ENCODE measurements around the gene TRIM9. TPM values are rescaled to one million over a fixed set of nuclear protein-coding genes. Genes with fewer than 3 reads are reported as not detected.

Gene TRIM9
- total and polyA plus RNA-seq, 2 of the 4 experiments (the other 2 are of a cell fraction), result under 0.01 to 0.09 TPM

DNA sequence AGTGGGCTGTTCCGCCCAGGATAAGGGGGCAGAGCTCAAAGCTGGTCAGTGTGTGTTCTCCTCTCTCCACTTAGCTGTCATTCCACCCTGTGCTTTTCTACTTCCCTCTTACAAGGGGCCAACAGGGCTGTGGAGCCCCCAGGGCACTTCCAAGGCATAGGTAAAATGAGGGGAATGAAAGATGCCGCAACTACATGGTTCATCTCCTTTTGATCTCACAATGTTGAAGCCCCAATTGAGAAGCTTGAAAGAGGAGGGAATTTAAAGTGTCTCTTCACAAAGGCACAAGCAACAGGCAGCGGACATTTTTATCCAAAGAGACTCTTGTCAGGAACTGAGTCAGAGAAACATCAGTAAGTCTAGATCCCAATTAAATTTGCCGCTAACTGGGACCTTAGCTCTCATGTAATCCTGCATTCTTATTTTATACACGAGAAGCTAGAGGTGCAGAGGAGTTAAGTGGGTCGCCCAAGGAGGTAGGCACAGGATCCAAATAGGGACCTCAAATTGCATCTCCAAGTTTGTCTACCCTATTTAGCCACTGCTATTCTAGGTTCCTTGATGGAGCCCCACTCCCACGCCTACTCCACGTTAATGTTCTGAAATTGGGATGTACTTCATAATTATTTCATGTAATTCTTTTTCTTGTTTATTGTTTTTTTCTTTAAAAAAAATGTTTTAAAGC is 20.1 kb downstream of the TRIM9 start:
- no peak for ATAC-seq (ENCODE audit: low read depth)
- dilution Hi-C loops (cut with HindIII; ENCODE audit: low sequenced_read_pairs, unreplicated experiment), result no loop called here
- CTCF ChIA-PET, result no interaction called here

More for the DNA sequence above, 20.1 kb downstream of the TRIM9 start:
- WGBS, 2 experiments (ENCODE audit: extremely low coverage in 2 of 2, insufficient read length in 1 of 2), result no CpG with 5 or more reads among the region's 8 CpGs
- in situ Hi-C loops (cut with MboI; ENCODE audit: low sequenced_read_pairs) (no loop called here), intact Hi-C loops (cut with micrococcal nuclease) (no loop called here)
- Histone ChIP-seq H2AK9ac (replicated peaks; ENCODE audit: low read depth, low read length, poor library complexity) (no peak overlapping the region), H4K8ac (ENCODE audit: low read depth in 2 of 2, low read length in 2 of 2) (no peak overlapping the region), H3K27me3 (ENCODE audit: control insufficient read depth, insufficient read depth, low read length) (peaks cover 14% of the 10 kb centered on the region), H2AFZ (replicated peaks; ENCODE audit: low read length, poor library complexity) (no peak overlapping the region), H3K4me1 (ENCODE audit: control insufficient read depth, insufficient read depth, low read length) (no peaks in the 10 kb centered on the region), H4K91ac (ENCODE audit: insufficient read depth, low read depth, low read length) (no peak overlapping the region), H2BK120ac (ENCODE audit: low read depth, low read length) (no peak overlapping the region), H3K9ac (ENCODE audit: low read depth, low read length) (no peak overlapping the region), H2BK15ac (ENCODE audit: low read depth, low read length) (no peak overlapping the region), H3K27ac (ENCODE audit: insufficient read depth, low read length) (no peak overlapping the region), H2AK5ac (ENCODE audit: low read depth, low read length) (no peak overlapping the region), H3K56ac (ENCODE audit: extremely low read depth, insufficient read depth, low read length) (no peak overlapping the region), H2BK20ac (ENCODE audit: low read depth, low read length) (no peak overlapping the region), H3K9me3 (ENCODE audit: control insufficient read depth, insufficient read depth, low read length) (no peaks in the 10 kb centered on the region), H3K4me3 (ENCODE audit: insufficient read depth, low read depth, low read length) (no peak overlapping the region), H4K5ac (ENCODE audit: low read depth, low read length) (no peak overlapping the region), H4K20me1 (ENCODE audit: insufficient read depth, low read length) (no peaks in the 10 kb centered on the region), H3K9me1 (ENCODE audit: insufficient read depth, low read length) (no peaks in the 10 kb centered on the region), H3K79me1 (ENCODE audit: low read depth in 1 of 2, low read length in 2 of 2) (no peaks in the 10 kb centered on the region), H3K14ac (replicated peaks; ENCODE audit: low read depth, low read length) (no peak overlapping the region), H3K4ac (ENCODE audit: low read depth, low read length) (no peak overlapping the region), H3K23ac (ENCODE audit: low read depth, low read length) (no peak overlapping the region), H2BK5ac (ENCODE audit: low read depth, low read length, poor library complexity, severe bottlenecking) (no peak overlapping the region), H3K4me2 (ENCODE audit: low read depth, low read length) (no peak overlapping the region), H3K36me3 (ENCODE audit: control insufficient read depth, insufficient read depth, low read length) (no peaks in the 10 kb centered on the region), H3K18ac (ENCODE audit: low read depth, low read length) (no peak overlapping the region)
- no TSS peak for BruUV-seq (replicated peaks)
- POLR2A ChIA-PET (ENCODE audit: unreplicated experiment), result no interaction called here
- no peak for TF ChIP-seq SMC3 (IDR thresholded peaks at IDR 0.05; ENCODE audit: low read depth, low read length)
- no peak for TF ChIP-seq RAD21 (IDR thresholded peaks at IDR 0.05; ENCODE audit: low read length)
- TF ChIP-seq BHLHE40 (IDR thresholded peaks at IDR 0.05; ENCODE audit: low read depth, low read length), result no peak
- TF ChIP-seq NFE2L2 (IDR thresholded peaks at IDR 0.05; ENCODE audit: low read depth, low read length), result no peak
- TF ChIP-seq MAZ (IDR thresholded peaks at IDR 0.05; ENCODE audit: borderline replicate concordance, low read depth, low read length), result no peak
- TF ChIP-seq MAFK (IDR thresholded peaks at IDR 0.05; ENCODE audit: low read depth, low read length), result no peak
- TF ChIP-seq, protein P1, sequence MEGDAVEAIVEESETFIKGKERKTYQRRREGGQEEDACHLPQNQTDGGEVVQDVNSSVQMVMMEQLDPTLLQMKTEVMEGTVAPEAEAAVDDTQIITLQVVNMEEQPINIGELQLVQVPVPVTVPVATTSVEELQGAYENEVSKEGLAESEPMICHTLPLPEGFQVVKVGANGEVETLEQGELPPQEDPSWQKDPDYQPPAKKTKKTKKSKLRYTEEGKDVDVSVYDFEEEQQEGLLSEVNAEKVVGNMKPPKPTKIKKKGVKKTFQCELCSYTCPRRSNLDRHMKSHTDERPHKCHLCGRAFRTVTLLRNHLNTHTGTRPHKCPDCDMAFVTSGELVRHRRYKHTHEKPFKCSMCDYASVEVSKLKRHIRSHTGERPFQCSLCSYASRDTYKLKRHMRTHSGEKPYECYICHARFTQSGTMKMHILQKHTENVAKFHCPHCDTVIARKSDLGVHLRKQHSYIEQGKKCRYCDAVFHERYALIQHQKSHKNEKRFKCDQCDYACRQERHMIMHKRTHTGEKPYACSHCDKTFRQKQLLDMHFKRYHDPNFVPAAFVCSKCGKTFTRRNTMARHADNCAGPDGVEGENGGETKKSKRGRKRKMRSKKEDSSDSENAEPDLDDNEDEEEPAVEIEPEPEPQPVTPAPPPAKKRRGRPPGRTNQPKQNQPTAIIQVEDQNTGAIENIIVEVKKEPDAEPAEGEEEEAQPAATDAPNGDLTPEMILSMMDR (conservative IDR thresholded peaks at IDR 0.05; ENCODE audit: low read depth, low read length), result no peak
- TF ChIP-seq RCOR1 (IDR thresholded peaks at IDR 0.05; ENCODE audit: insufficient replicate concordance, low read length), result no peak
- TF ChIP-seq RFX5 (IDR thresholded peaks at IDR 0.05; ENCODE audit: low read depth, low read length), result no peak
- no peak for DNase-seq

All from IMR-90 (cell line).